ENCODE data around the gene CERKL. TPM values are rescaled to one million over a fixed set of nuclear protein-coding genes. Genes with fewer than 3 reads are reported as not detected.

CERKL gene
- polyA plus RNA-seq, 1 experiment, result 0.06 TPM

DNA sequence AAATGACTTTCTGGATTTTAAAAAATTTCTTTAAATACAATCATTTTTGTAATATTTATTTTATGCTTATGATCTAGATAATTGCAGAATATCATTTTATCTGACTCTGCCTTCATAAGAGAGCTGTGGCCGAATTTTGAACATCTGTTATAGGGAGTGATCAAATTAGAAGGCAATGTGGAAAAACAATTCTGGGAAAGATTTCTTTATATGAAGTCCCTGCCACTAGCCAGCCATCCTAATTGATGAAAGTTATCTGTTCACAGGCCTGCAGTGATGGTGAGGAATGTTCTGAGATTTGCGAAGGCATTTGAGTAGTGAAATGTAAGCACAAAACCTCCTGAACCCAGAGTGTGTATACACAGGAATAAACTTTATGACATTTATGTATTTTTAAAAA is 120.2 kb downstream of the CERKL start:
- Histone ChIP-seq H3K36me3 (ENCODE audit: control insufficient read depth, insufficient read depth, low read length) (no peaks in the 10 kb centered on the region), H3K4me3 (ENCODE audit: low read depth, low read length) (no peak overlapping the region), H3K27me3 (ENCODE audit: control insufficient read depth, insufficient read depth, low read length) (no peaks in the 10 kb centered on the region)
- ChIA-PET POLR2A (no interaction called here), CTCF (interaction anchor here (0.9 kb wide), 1 partner anchor 822 kb away, joined by 3 read pairs; no protein-coding TSS in a partner anchor)
- DNase-seq (ENCODE audit: low read depth), result no peak
- no peak for TF ChIP-seq CTCF (IDR thresholded peaks at IDR 0.05; ENCODE audit: insufficient read depth, low read depth, low read length)

DNA sequence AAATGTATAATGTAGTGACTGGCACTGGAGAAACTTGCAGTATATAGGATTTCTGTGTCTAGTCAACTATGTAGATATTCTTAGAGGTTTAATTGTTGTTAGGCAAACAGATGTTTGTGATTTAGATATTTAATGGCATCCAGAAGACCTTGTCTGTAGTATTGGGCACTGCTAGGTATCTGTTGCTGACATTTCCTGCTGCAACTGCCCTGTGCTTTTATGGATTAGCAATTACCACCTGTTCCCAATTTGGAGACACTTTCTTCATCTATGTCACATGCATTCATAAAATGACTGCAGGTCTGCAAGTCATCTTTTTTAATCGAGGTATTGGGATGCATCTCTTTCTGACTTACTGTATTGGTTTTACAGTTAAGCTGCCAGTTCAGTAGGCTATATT is 128.5 kb downstream of the CERKL start:
- no peak for DNase-seq (ENCODE audit: low read depth)
- ChIA-PET CTCF (no interaction called here), POLR2A (no interaction called here)

GRCh38 chr2:181527058-181527457 is 129.8 kb downstream of the CERKL start:
- POLR2A ChIA-PET, result no interaction called here
- H3K4me3 ChIP-seq (ENCODE audit: low read depth, low read length), result no peak overlapping the region
- CTCF ChIA-PET, result interaction anchor here (0.6 kb wide), 1 partner anchor 396 kb away, joined by 3 read pairs; no protein-coding TSS in a partner anchor
- no peak for TF ChIP-seq CTCF (IDR thresholded peaks at IDR 0.05; ENCODE audit: insufficient read depth, low read depth, low read length)
- no peak for DNase-seq (ENCODE audit: low read depth)
- peaks cover 2% of the 10 kb centered on the region for H3K36me3 ChIP-seq (ENCODE audit: control insufficient read depth, insufficient read depth, low read length)
- H3K27me3 ChIP-seq (ENCODE audit: control insufficient read depth, insufficient read depth, low read length), result no peaks in the 10 kb centered on the region

More for the DNA sequence above, 128.5 kb downstream of the CERKL start:
- TF ChIP-seq CTCF (IDR thresholded peaks at IDR 0.05; ENCODE audit: insufficient read depth, low read depth, low read length), result no peak
- Histone ChIP-seq H3K4me3 (ENCODE audit: low read depth, low read length) (no peak overlapping the region), H3K36me3 (ENCODE audit: control insufficient read depth, insufficient read depth, low read length) (peaks cover 2% of the 10 kb centered on the region), H3K27me3 (ENCODE audit: control insufficient read depth, insufficient read depth, low read length) (no peaks in the 10 kb centered on the region)

DNA sequence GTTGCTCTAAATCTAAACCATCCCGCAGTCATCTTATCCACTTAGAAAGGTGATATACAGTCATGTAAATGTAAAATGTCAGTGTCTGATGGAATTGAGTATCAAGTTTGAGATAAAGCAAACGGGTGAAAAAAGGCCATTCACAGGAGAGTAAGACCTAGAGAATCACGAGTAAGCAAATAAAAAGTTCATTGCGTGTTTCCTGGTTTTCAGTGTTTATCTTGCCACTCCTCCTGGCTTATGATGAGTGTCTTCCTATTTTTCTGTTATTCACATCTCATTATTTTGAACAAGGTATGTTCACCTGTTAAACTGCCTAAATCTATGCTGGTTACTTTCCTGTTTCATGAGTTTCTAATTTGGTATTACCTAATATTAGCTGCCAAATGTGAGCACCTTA is 130.9 kb downstream of the CERKL start:
- ChIA-PET CTCF (no interaction called here), POLR2A (no interaction called here)
- no peak for DNase-seq (ENCODE audit: low read depth)
- peaks cover 2% of the 10 kb centered on the region for H3K36me3 ChIP-seq (ENCODE audit: control insufficient read depth, insufficient read depth, low read length)
- no peak for TF ChIP-seq CTCF (IDR thresholded peaks at IDR 0.05; ENCODE audit: insufficient read depth, low read depth, low read length)
- no peak overlapping the region for H3K4me3 ChIP-seq (ENCODE audit: low read depth, low read length)
- H3K27me3 ChIP-seq (ENCODE audit: control insufficient read depth, insufficient read depth, low read length), result no peaks in the 10 kb centered on the region

DNA sequence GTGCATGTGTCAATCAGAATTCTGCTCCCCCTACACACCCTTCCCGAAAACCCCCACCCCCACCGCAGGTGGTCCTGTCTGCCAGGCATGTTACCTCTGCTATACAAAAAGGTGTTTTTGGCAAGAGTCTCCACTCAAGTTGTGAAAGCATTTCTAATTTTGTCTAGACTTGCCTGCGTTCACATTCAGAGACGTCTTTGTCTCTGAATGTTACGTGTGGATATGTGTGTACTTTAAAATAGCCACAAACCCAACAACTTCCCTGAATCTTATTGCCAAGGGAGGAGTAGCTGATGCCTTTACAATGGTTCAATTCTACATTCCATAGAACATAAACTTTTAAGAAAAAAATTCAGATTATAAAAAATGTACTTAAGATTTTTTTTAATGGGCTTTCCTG is 133.1 kb downstream of the CERKL start:
- peaks cover 2% of the 10 kb centered on the region for H3K36me3 ChIP-seq (ENCODE audit: control insufficient read depth, insufficient read depth, low read length)
- DNase-seq (ENCODE audit: low read depth), result no peak
- POLR2A ChIA-PET, result no interaction called here
- CTCF ChIA-PET, result no interaction called here
- no peaks in the 10 kb centered on the region for H3K27me3 ChIP-seq (ENCODE audit: control insufficient read depth, insufficient read depth, low read length)
- no peak for TF ChIP-seq CTCF (IDR thresholded peaks at IDR 0.05; ENCODE audit: insufficient read depth, low read depth, low read length)
- no peak overlapping the region for H3K4me3 ChIP-seq (ENCODE audit: low read depth, low read length)

All from BJ (cell line).